Measurements from ENCODE around the gene LRRK1.

The LRRK1 gene

GRCh38 chr15:101116681-101116976 is 197.5 kb downstream of the LRRK1 start:
- no peak for DNase-seq

- no peak for DNase-seq
Measured at GRCh38 chr15:101118116-101118515, 199.0 kb downstream of the LRRK1 start.

- no peak for DNase-seq
Measured at GRCh38 chr15:101118615-101119014, 199.5 kb downstream of the LRRK1 start.

GRCh38 chr15:101119181-101119580 is 200.0 kb downstream of the LRRK1 start:
- no peak for DNase-seq

All from fibroblast of skin of back (primary cell).